Activated CD8-positive, alpha-beta memory T cell treated with anti-CD3 and anti-CD28 coated beads, Interleukin-2, amount 10 ng/mL, durations not matched to agents 7 days and 5 days (primary cell): ENCODE measurements around the gene CALR. TPM values are rescaled to one million over a fixed set of nuclear protein-coding genes. Genes with fewer than 3 reads are reported as not detected.
"Not testable (repeated sequence)": the region's sequence is repeated elsewhere in the genome, so short reads cannot be mapped to it uniquely, and the experiment has no call there.

Experiments used
- ATAC-seq: fragments of 150-1000 bp; cut with Tn5 transposase; one replicate; pipeline ENCODE4 v1.10.0; 2021; ENCODE audit warnings: moderate library complexity
- CTCF ChIA-PET: fragments of 350-600 bp; sonication (Branson Sonifier 250); formaldehyde crosslinking; loops from one replicate; lab custom pipeline; 2021; ENCODE audit warnings: antibody characterized with exemption; lab: Charles Lee
- DNase-seq: peaks from one replicate; pipeline ENCODE4 v3.0.0-alpha.2; 2020
- H3K27ac Mint-ChIP-seq: one replicate; pipeline ENCODE4 v1.8.0; 2021; ENCODE audit warnings: mild to moderate bottlenecking, mixed read lengths
- H3K27me3 Mint-ChIP-seq: one replicate; pipeline ENCODE4 v1.8.0; 2021; ENCODE audit warnings: mixed read lengths
- H3K36me3 Mint-ChIP-seq: one replicate; pipeline ENCODE4 v1.8.0; 2021; ENCODE audit warnings: mild to moderate bottlenecking, mixed read lengths
- H3K4me1 Mint-ChIP-seq: one replicate; pipeline ENCODE4 v1.8.0; 2021; ENCODE audit warnings: mixed read lengths
- H3K4me3 Mint-ChIP-seq: one replicate; pipeline ENCODE4 v1.8.0; 2021; ENCODE audit warnings: mild to moderate bottlenecking, moderate library complexity, mixed read lengths
- H3K9me3 Mint-ChIP-seq: one replicate; pipeline ENCODE4 v1.8.0; 2022; ENCODE audit warnings: low read depth, mixed read lengths
- total RNA-seq, 2 experiments: library from RNA; stranded (reverse); gene quantifications; one replicate each; pipeline ENCODE4 v1.2.3, GENCODE V29; 2021

The CALR gene
- total RNA-seq, 2 experiments from 2014 or later: 745 to 898 TPM

- Mint-ChIP-seq H3K9me3 (no peaks in the 10 kb centered on the region), H3K4me3 (peak overlapping the region; percentile 74), H3K36me3 (no peaks in the 10 kb centered on the region), H3K27ac (peak overlapping the region; percentile 86), H3K4me1 (peaks cover 8% of the 10 kb centered on the region), H3K27me3 (peaks cover 3% of the 10 kb centered on the region)
- CTCF ChIA-PET: interaction anchor here (0.6 to 7.6 kb wide), 95 partner anchors 10 to 784 kb away, joined by 3 to 163 read pairs (median 4); partner anchors contain the start of genes CALR, DNASE2, FARSA and GADD45GIP1
- peak; percentile 88 for DNase-seq
- ATAC-seq: peak; percentile 98
Measured at GRCh38 chr19:12965017-12965811, 26.8 kb downstream of the CALR start.

GRCh38 chr19:12965812-12966135 is 27.4 kb downstream of the CALR start:
- no peaks in the 10 kb centered on the region for H3K9me3 Mint-ChIP-seq
- H3K27ac Mint-ChIP-seq: peak overlapping the region; percentile 68
- ATAC-seq (no peak), DNase-seq (no peak)
- H3K4me1 Mint-ChIP-seq: peaks cover 8% of the 10 kb centered on the region
- CTCF ChIA-PET: interaction anchor here (0.6 to 7.6 kb wide), 90 partner anchors 11 to 783 kb away, joined by 3 to 163 read pairs (median 4); partner anchors contain the start of genes CALR, DNASE2, FARSA and GADD45GIP1
- peak overlapping the region; percentile 44 for H3K4me3 Mint-ChIP-seq
- H3K36me3 Mint-ChIP-seq: no peaks in the 10 kb centered on the region
- H3K27me3 Mint-ChIP-seq: peaks cover 6% of the 10 kb centered on the region

GRCh38 chr19:12967907-12968306 is 29.5 kb downstream of the CALR start:
- Mint-ChIP-seq H3K27ac (no peak overlapping the region), H3K36me3 (no peaks in the 10 kb centered on the region), H3K9me3 (no peaks in the 10 kb centered on the region), H3K4me1 (peaks cover 8% of the 10 kb centered on the region), H3K4me3 (no peak overlapping the region), H3K27me3 (peaks cover 6% of the 10 kb centered on the region)
- no peak for DNase-seq
- CTCF ChIA-PET: interaction anchor here (0.7 to 7.6 kb wide), 10 partner anchors 9 to 759 kb away, joined by 3 to 163 read pairs (median 4); partner anchors contain the start of genes DNASE2, GCDH and KLF1
- ATAC-seq: no peak

GRCh38 chr19:12969292-12969988 is 31.0 kb downstream of the CALR start, which contains the start of gene DAND5:
Gene DAND5 (plus strand): TSS chr19:12969576. CDS start chr19:12969661, 85 bp downstream.
- DNase-seq (no peak), ATAC-seq (no peak)
- H3K36me3 Mint-ChIP-seq: no peaks in the 10 kb centered on the region
- peaks cover 4% of the 10 kb centered on the region for H3K27me3 Mint-ChIP-seq
- CTCF ChIA-PET: interaction anchor here (1.3 to 7.6 kb wide), 4 partner anchors 7 to 126 kb away, joined by 3 to 163 read pairs (median 60); partner anchors contain the start of genes DNASE2 and KLF1
- H3K4me1 Mint-ChIP-seq: peaks cover 8% of the 10 kb centered on the region
- no peak within 1 kb of the TSS for H3K27ac Mint-ChIP-seq
- H3K9me3 Mint-ChIP-seq: no peaks in the 10 kb centered on the region
- H3K4me3 Mint-ChIP-seq: no peak within 1 kb of the TSS

GRCh38 chr19:12970070-12970820 is 31.8 kb downstream of the CALR start:
- no peak overlapping the region for H3K27ac Mint-ChIP-seq
- peaks cover 3% of the 10 kb centered on the region for H3K4me1 Mint-ChIP-seq
- no peak for ATAC-seq
- no peak for DNase-seq
- no peak overlapping the region for H3K4me3 Mint-ChIP-seq
- no peaks in the 10 kb centered on the region for H3K9me3 Mint-ChIP-seq
- H3K36me3 Mint-ChIP-seq: no peaks in the 10 kb centered on the region
- CTCF ChIA-PET: interaction anchor here (1.3 to 7.6 kb wide), 3 partner anchors 7 to 125 kb away, joined by 3 to 116 read pairs (median 5); no protein-coding TSS in a partner anchor
- peaks cover 4% of the 10 kb centered on the region for H3K27me3 Mint-ChIP-seq

GRCh38 chr19:12973236-12973635 is 34.8 kb downstream of the CALR start:
- Mint-ChIP-seq H3K27ac (no peak overlapping the region), H3K27me3 (peaks cover 14% of the 10 kb centered on the region), H3K4me1 (peaks cover 1% of the 10 kb centered on the region), H3K4me3 (no peak overlapping the region), H3K36me3 (no peaks in the 10 kb centered on the region), H3K9me3 (no peaks in the 10 kb centered on the region)
- DNase-seq (no peak), ATAC-seq (no peak)
- CTCF ChIA-PET: interaction anchor here (0.9 to 13.9 kb wide), 3 partner anchors 7 to 88 kb away, joined by 3 to 204 read pairs (median 116); partner anchors contain the start of gene DAND5

- Mint-ChIP-seq H3K4me1 (peaks cover 1% of the 10 kb centered on the region), H3K27ac (no peak overlapping the region), H3K4me3 (no peak overlapping the region), H3K36me3 (no peaks in the 10 kb centered on the region), H3K27me3 (peaks cover 14% of the 10 kb centered on the region), H3K9me3 (no peaks in the 10 kb centered on the region)
- CTCF ChIA-PET: interaction anchor here (0.7 to 13.9 kb wide), 6 partner anchors 8 to 119 kb away, joined by 3 to 204 read pairs (median 60); partner anchors contain the start of gene DAND5
- no peak for DNase-seq
- no peak for ATAC-seq
Measured at GRCh38 chr19:12974301-12975220, 36.2 kb downstream of the CALR start.

- Mint-ChIP-seq H3K4me3 (no peak overlapping the region), H3K9me3 (no peaks in the 10 kb centered on the region), H3K27ac (no peak overlapping the region), H3K4me1 (peaks cover 1% of the 10 kb centered on the region), H3K36me3 (no peaks in the 10 kb centered on the region), H3K27me3 (peaks cover 13% of the 10 kb centered on the region)
- ATAC-seq (no peak), DNase-seq (no peak)
- CTCF ChIA-PET: interaction anchor here (1.0 to 13.9 kb wide), 6 partner anchors 9 to 118 kb away, joined by 4 to 204 read pairs (median 68); partner anchors contain the start of gene DAND5
Measured at GRCh38 chr19:12975221-12975741, 36.9 kb downstream of the CALR start.

GRCh38 chr19:12976109-12976508 is 37.7 kb downstream of the CALR start:
- not testable (repeated sequence) for H3K36me3 Mint-ChIP-seq, DNase-seq, H3K4me1 Mint-ChIP-seq, H3K9me3 Mint-ChIP-seq, H3K4me3 Mint-ChIP-seq, H3K27ac Mint-ChIP-seq, ATAC-seq
- peaks cover 11% of the 10 kb centered on the region for H3K27me3 Mint-ChIP-seq
- CTCF ChIA-PET: interaction anchor here (0.8 to 13.9 kb wide), 11 partner anchors 10 to 212 kb away, joined by 3 to 204 read pairs (median 9); partner anchors contain the start of gene DAND5

- no peak overlapping the region for H3K4me3 Mint-ChIP-seq
- peaks cover 13% of the 10 kb centered on the region for H3K27me3 Mint-ChIP-seq
- peaks cover 3% of the 10 kb centered on the region for H3K4me1 Mint-ChIP-seq
- ATAC-seq (no peak), DNase-seq (no peak)
- no peaks in the 10 kb centered on the region for H3K36me3 Mint-ChIP-seq
- H3K9me3 Mint-ChIP-seq: no peaks in the 10 kb centered on the region
- CTCF ChIA-PET: interaction anchor here (1.0 to 13.9 kb wide), 8 partner anchors 14 to 284 kb away, joined by 3 to 204 read pairs (median 13); partner anchors contain the start of gene DAND5
- H3K27ac Mint-ChIP-seq: no peak overlapping the region
Measured at GRCh38 chr19:12979974-12980373, 41.6 kb downstream of the CALR start.

GRCh38 chr19:12982648-12983047 is 44.2 kb downstream of the CALR start:
- Mint-ChIP-seq H3K9me3 (no peaks in the 10 kb centered on the region), H3K4me3 (no peak overlapping the region), H3K27me3 (peaks cover 12% of the 10 kb centered on the region), H3K4me1 (peaks cover 4% of the 10 kb centered on the region), H3K36me3 (no peaks in the 10 kb centered on the region), H3K27ac (no peak overlapping the region)
- DNase-seq (no peak), ATAC-seq (no peak)
- CTCF ChIA-PET: interaction anchor here (0.8 to 13.9 kb wide), 4 partner anchors 17 to 122 kb away, joined by 3 to 204 read pairs (median 92); no protein-coding TSS in a partner anchor
